WERI-Rb-1 (cell line): ENCODE measurements around the gene TSPAN2.

Experiments
- DNase-seq: peaks from one replicate; pipeline ENCODE4 v3.0.0-alpha.2; 2020
- H3K27ac ChIP-seq: fragments of 250-450 bp; sonication (Bioruptor Pico); 2 replicates; pipeline ENCODE4 v1.5.1; 2020; ENCODE audit warnings: mild to moderate bottlenecking, moderate library complexity
- H3K27me3 ChIP-seq: fragments of 250-450 bp; sonication (Bioruptor Pico); 2 replicates; pipeline ENCODE4 v1.5.1; 2021; ENCODE audit warnings: mild to moderate bottlenecking, low read depth, moderate library complexity; ENCODE audit not compliant: insufficient read depth, severe bottlenecking
- H3K36me3 ChIP-seq: fragments of 250-450 bp; sonication (Bioruptor Pico); 2 replicates; pipeline ENCODE4 v1.5.1; 2020; ENCODE audit warnings: mild to moderate bottlenecking, moderate library complexity
- H3K4me3 ChIP-seq: 2 replicates; pipeline ENCODE4 v1.5.1; 2011; ENCODE audit warnings: low read depth, mild to moderate bottlenecking, control low read depth, low read length
- H3K9me3 ChIP-seq: fragments of 250-450 bp; sonication (Bioruptor Pico); 2 replicates; pipeline ENCODE4 v1.5.1; 2021; ENCODE audit warnings: mild to moderate bottlenecking, moderate library complexity; ENCODE audit not compliant: severe bottlenecking
- TF ChIP-seq, protein P1 (sequence below): IDR thresholded peaks from 2 replicates; pipeline ENCODE4 v1.5.1; 2011; ENCODE audit warnings: low read depth, mild to moderate bottlenecking, control low read depth, inconsistent platforms, low read length

TSPAN2 gene

GRCh38 chr1:115041654-115042053 lies 47.6 kb downstream of the TSPAN2 start:
- Histone ChIP-seq H3K36me3 (no peaks in the 10 kb centered on the region), H3K4me3 (no peak overlapping the region), H3K27ac (no peak overlapping the region), H3K27me3 (no peaks in the 10 kb centered on the region), H3K9me3 (no peaks in the 10 kb centered on the region)
- peak; percentile 23 for DNase-seq
- TF ChIP-seq, protein P1, sequence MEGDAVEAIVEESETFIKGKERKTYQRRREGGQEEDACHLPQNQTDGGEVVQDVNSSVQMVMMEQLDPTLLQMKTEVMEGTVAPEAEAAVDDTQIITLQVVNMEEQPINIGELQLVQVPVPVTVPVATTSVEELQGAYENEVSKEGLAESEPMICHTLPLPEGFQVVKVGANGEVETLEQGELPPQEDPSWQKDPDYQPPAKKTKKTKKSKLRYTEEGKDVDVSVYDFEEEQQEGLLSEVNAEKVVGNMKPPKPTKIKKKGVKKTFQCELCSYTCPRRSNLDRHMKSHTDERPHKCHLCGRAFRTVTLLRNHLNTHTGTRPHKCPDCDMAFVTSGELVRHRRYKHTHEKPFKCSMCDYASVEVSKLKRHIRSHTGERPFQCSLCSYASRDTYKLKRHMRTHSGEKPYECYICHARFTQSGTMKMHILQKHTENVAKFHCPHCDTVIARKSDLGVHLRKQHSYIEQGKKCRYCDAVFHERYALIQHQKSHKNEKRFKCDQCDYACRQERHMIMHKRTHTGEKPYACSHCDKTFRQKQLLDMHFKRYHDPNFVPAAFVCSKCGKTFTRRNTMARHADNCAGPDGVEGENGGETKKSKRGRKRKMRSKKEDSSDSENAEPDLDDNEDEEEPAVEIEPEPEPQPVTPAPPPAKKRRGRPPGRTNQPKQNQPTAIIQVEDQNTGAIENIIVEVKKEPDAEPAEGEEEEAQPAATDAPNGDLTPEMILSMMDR: peak; percentile 63

- Histone ChIP-seq H3K9me3 (no peaks in the 10 kb centered on the region), H3K27me3 (no peaks in the 10 kb centered on the region), H3K36me3 (no peaks in the 10 kb centered on the region), H3K4me3 (no peak overlapping the region), H3K27ac (no peak overlapping the region)
- TF ChIP-seq, protein P1: 0 out of 2 replicates have a peak, but pooled peaks have one; percentile 9
- no peak for DNase-seq
These were observed 48.8 kb downstream of the TSPAN2 start for GRCh38 chr1:115040501-115040900.

DNA sequence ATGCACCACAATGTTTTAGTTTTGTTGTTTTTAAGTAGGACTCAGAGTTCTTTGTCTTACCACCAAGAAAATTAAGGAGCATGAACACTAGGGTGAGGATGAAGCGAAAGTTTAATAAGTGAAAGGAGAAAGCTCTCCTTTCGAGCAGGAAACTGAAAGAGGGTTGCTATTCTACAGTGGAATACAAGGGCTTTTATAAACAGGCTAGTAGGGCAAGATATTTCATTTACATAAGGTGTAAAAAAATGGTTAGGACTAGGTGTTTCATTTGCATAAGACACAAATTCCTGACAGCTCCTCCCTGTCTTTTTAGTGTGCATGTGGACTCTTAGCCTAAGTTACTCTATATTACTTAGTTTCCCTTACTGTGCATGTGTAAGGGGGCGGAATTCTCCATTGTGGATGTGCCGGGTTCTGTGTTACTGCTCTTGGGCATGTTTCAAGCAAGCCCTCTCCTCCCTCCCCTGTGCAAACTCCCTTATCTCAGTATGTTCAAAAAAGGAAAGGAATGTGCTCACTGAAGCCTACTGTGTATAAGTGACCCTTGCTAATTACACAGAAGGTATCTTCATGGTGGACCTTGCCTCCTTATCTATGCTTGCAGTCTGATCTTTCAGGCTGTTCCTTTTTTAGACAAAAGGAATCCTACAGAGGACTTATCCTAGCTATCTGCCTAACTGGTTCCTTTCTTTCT lies 52.3 kb downstream of the TSPAN2 start:
- Histone ChIP-seq H3K27ac (no peak overlapping the region), H3K9me3 (no peaks in the 10 kb centered on the region), H3K27me3 (no peaks in the 10 kb centered on the region), H3K36me3 (no peaks in the 10 kb centered on the region), H3K4me3 (no peak overlapping the region)
- TF ChIP-seq, protein P1: no peak
- no peak for DNase-seq

- H3K36me3 ChIP-seq: no peaks in the 10 kb centered on the region
- no peaks in the 10 kb centered on the region for H3K27me3 ChIP-seq
- no peaks in the 10 kb centered on the region for H3K9me3 ChIP-seq
- DNase-seq: no peak
- no peak overlapping the region for H3K4me3 ChIP-seq
- no peak overlapping the region for H3K27ac ChIP-seq
- TF ChIP-seq, protein P1: no peak
These were observed 53.7 kb downstream of the TSPAN2 start for GRCh38 chr1:115035652-115036051.

DNA sequence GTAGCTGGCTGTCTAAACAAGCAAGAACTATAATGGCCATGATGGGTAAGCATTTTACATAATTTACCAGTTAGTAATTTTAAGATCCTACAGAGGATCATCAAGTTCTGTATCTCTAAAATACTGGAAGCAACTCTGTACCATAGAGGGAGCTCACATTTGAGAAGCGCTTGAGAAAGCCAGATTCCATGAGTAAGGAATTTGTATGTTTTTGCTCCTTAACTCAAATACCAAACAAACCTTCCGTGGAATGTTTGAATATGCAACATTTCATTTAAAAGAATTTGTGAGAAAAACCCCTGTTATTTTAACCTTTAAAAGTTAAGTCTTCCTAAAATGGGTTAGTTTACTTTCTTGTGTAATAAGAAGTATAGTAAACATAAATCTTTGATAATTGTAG lies 57.7 kb downstream of the TSPAN2 start:
- TF ChIP-seq, protein P1: no peak
- Histone ChIP-seq H3K4me3 (no peak overlapping the region), H3K9me3 (no peaks in the 10 kb centered on the region), H3K27ac (no peak overlapping the region), H3K36me3 (no peaks in the 10 kb centered on the region), H3K27me3 (no peaks in the 10 kb centered on the region)
- DNase-seq: no peak

GRCh38 chr1:115029526-115029925 lies 59.8 kb downstream of the TSPAN2 start, which contains the start of gene TSHB:
TSS of gene TSHB (plus strand) at chr1:115029826. CDS start at chr1:115033363, 3,537 bp downstream.
- TF ChIP-seq, protein P1: no peak
- H3K27ac ChIP-seq: no peak within 1 kb of the TSS
- H3K27me3 ChIP-seq: no peaks in the 10 kb centered on the region
- H3K4me3 ChIP-seq: no peak within 1 kb of the TSS
- H3K9me3 ChIP-seq: no peaks in the 10 kb centered on the region
- H3K36me3 ChIP-seq: no peaks in the 10 kb centered on the region
- no peak for DNase-seq
